Panc1 (cell line): ENCODE data around the gene MRPS27.

Source experiments
- POLR2AphosphoS5 ChIP-seq: IDR thresholded peaks from 2 replicates; pipeline ENCODE4 v1.6.1; 2012; ENCODE audit warnings: mild to moderate bottlenecking, low read depth, low read length, moderate library complexity
- TF ChIP-seq, protein P1 (sequence below): fragments of 450-650 bp; IDR thresholded peaks from 2 replicates; pipeline ENCODE4 v1.5.1; 2017; ENCODE audit warnings: mild to moderate bottlenecking

DNA sequence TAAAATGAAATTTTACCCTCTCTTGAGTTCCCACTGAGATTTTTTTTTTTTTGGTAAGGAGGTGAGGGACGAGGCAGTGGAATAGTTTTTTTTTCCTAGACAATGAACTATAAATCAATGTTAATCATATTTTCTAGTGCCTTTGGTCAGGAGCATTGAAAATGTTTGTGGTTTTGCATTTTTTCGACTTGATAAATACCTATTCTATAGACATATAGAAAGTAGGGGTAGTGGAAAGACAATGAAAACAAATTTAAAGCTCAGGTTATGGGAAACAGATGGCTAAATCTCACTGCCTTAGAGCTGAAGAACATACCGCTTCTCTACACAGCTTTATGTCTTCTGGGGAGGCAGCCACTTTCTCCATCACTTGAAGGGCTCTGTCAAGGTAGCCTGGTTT is 94.3 kb downstream of the MRPS27 start:
- no peak for TF ChIP-seq POLR2AphosphoS5
- TF ChIP-seq, protein P1, sequence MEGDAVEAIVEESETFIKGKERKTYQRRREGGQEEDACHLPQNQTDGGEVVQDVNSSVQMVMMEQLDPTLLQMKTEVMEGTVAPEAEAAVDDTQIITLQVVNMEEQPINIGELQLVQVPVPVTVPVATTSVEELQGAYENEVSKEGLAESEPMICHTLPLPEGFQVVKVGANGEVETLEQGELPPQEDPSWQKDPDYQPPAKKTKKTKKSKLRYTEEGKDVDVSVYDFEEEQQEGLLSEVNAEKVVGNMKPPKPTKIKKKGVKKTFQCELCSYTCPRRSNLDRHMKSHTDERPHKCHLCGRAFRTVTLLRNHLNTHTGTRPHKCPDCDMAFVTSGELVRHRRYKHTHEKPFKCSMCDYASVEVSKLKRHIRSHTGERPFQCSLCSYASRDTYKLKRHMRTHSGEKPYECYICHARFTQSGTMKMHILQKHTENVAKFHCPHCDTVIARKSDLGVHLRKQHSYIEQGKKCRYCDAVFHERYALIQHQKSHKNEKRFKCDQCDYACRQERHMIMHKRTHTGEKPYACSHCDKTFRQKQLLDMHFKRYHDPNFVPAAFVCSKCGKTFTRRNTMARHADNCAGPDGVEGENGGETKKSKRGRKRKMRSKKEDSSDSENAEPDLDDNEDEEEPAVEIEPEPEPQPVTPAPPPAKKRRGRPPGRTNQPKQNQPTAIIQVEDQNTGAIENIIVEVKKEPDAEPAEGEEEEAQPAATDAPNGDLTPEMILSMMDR = no peak
